Activated CD8-positive, alpha-beta T cell treated with anti-CD3 and anti-CD28 coated beads, Interleukin-2, amount 10 ng/mL, durations not matched to agents 7 days and 5 days (primary cell): Measurements from ENCODE around the gene CLTB. TPM values are rescaled to one million over a fixed set of nuclear protein-coding genes. Genes with fewer than 3 reads are reported as not detected.
"Not testable (repeated sequence)": the region's sequence is repeated elsewhere in the genome, so short reads cannot be mapped to it uniquely, and the experiment has no call there.

Experiments used
- ATAC-seq: fragments of 150-1000 bp; cut with Tn5 transposase; one replicate; pipeline ENCODE4 v1.10.0; 2021; ENCODE audit warnings: moderate library complexity
- CTCF ChIA-PET: fragments of 350-600 bp; sonication (Branson Sonifier 250); formaldehyde crosslinking; loops from one replicate; lab custom pipeline; 2021; ENCODE audit warnings: antibody characterized with exemption; lab: Charles Lee
- POLR2A ChIA-PET: fragments of 350-600 bp; sonication (Branson Sonifier 250); formaldehyde crosslinking; loops from one replicate; lab custom pipeline; 2021; ENCODE audit warnings: antibody characterized with exemption; lab: Charles Lee
- DNase-seq: peaks from one replicate; pipeline ENCODE4 v3.0.0-alpha.2; 2020
- H3K27ac Mint-ChIP-seq: one replicate; pipeline ENCODE4 v1.8.0; 2021; ENCODE audit warnings: mild to moderate bottlenecking, mixed read lengths
- H3K27me3 Mint-ChIP-seq: one replicate; pipeline ENCODE4 v1.8.0; 2021; ENCODE audit warnings: low read depth, mixed read lengths
- H3K36me3 Mint-ChIP-seq: one replicate; pipeline ENCODE4 v1.8.0; 2021; ENCODE audit warnings: low read depth, mixed read lengths
- H3K4me1 Mint-ChIP-seq: one replicate; pipeline ENCODE4 v1.8.0; 2021; ENCODE audit warnings: low read depth, mixed read lengths
- H3K4me3 Mint-ChIP-seq: one replicate; pipeline ENCODE4 v1.8.0; 2021; ENCODE audit warnings: mild to moderate bottlenecking, mixed read lengths
- H3K9me3 Mint-ChIP-seq: one replicate; pipeline ENCODE4 v1.8.0; 2022; ENCODE audit warnings: mixed read lengths; ENCODE audit not compliant: insufficient read depth
- total RNA-seq, 2 experiments: library from RNA; stranded (reverse); gene quantifications; one replicate each; pipeline ENCODE4 v1.2.3, GENCODE V29; 2021

CLTB gene
- total RNA-seq, 2 experiments from 2014 or later: 65.4 to 67.7 TPM

GRCh38 chr5:176446028-176446665 lies 29.8 kb upstream of the CLTB start:
- H3K27me3 Mint-ChIP-seq: peaks cover 12% of the 10 kb centered on the region
- H3K4me1 Mint-ChIP-seq: peaks cover 30% of the 10 kb centered on the region
- ATAC-seq: no peak
- no peak overlapping the region for H3K27ac Mint-ChIP-seq
- H3K9me3 Mint-ChIP-seq: no peaks in the 10 kb centered on the region
- peaks cover 15% of the 10 kb centered on the region for H3K36me3 Mint-ChIP-seq
- H3K4me3 Mint-ChIP-seq: peak overlapping the region; percentile 15
- CTCF ChIA-PET: interaction anchor here (0.7 to 4.5 kb wide), 5 partner anchors 15 to 96 kb away, joined by 3 to 35 read pairs (median 26); partner anchors contain the start of gene CLTB
- DNase-seq: no peak
- POLR2A ChIA-PET: interaction anchor here (0.6 to 3.1 kb wide), 3 partner anchors 9 to 87 kb away, joined by 3 to 15 read pairs (median 3); no protein-coding TSS in a partner anchor

GRCh38 chr5:176444742-176445141 lies 28.4 kb upstream of the CLTB start:
- ATAC-seq (no peak), DNase-seq (no peak)
- CTCF ChIA-PET: no interaction called here
- H3K4me1 Mint-ChIP-seq: peaks cover 21% of the 10 kb centered on the region
- H3K27me3 Mint-ChIP-seq: peaks cover 12% of the 10 kb centered on the region
- no peak overlapping the region for H3K4me3 Mint-ChIP-seq
- peaks cover 11% of the 10 kb centered on the region for H3K36me3 Mint-ChIP-seq
- H3K27ac Mint-ChIP-seq: no peak overlapping the region
- H3K9me3 Mint-ChIP-seq: no peaks in the 10 kb centered on the region
- POLR2A ChIA-PET: no interaction called here

- H3K9me3 Mint-ChIP-seq, POLR2A ChIA-PET, H3K36me3 Mint-ChIP-seq, H3K27me3 Mint-ChIP-seq, H3K4me1 Mint-ChIP-seq, DNase-seq, ATAC-seq, H3K4me3 Mint-ChIP-seq, CTCF ChIA-PET, H3K27ac Mint-ChIP-seq: not testable (repeated sequence)
Observed at GRCh38 chr5:176442911-176443310, 26.6 kb upstream of the CLTB start.

- no peak overlapping the region for H3K4me3 Mint-ChIP-seq
- POLR2A ChIA-PET: no interaction called here
- no peak overlapping the region for H3K27ac Mint-ChIP-seq
- ATAC-seq: no peak
- DNase-seq: no peak
- H3K4me1 Mint-ChIP-seq: peaks cover 7% of the 10 kb centered on the region
- H3K36me3 Mint-ChIP-seq: no peaks in the 10 kb centered on the region
- CTCF ChIA-PET: no interaction called here
- peaks cover 11% of the 10 kb centered on the region for H3K27me3 Mint-ChIP-seq
- H3K9me3 Mint-ChIP-seq: no peaks in the 10 kb centered on the region
Observed at GRCh38 chr5:176441921-176442323, 25.6 kb upstream of the CLTB start.

GRCh38 chr5:176440927-176441706 lies 24.8 kb upstream of the CLTB start:
- Mint-ChIP-seq H3K36me3 (no peaks in the 10 kb centered on the region), H3K27ac (no peak overlapping the region), H3K4me3 (no peak overlapping the region), H3K27me3 (peaks cover 11% of the 10 kb centered on the region), H3K4me1 (peaks cover 8% of the 10 kb centered on the region), H3K9me3 (no peaks in the 10 kb centered on the region)
- DNase-seq (no peak), ATAC-seq (no peak)
- ChIA-PET POLR2A (interaction anchor here (0.6 kb wide), 1 partner anchor 26 kb away, joined by 3 read pairs; no protein-coding TSS in a partner anchor), CTCF (interaction anchor here (1.6 kb wide), 1 partner anchor 97 kb away, joined by 3 read pairs; no protein-coding TSS in a partner anchor)

- Mint-ChIP-seq H3K27ac (no peak overlapping the region), H3K4me1 (peaks cover 8% of the 10 kb centered on the region), H3K9me3 (no peaks in the 10 kb centered on the region), H3K27me3 (peaks cover 13% of the 10 kb centered on the region), H3K36me3 (no peaks in the 10 kb centered on the region), H3K4me3 (no peak overlapping the region)
- CTCF ChIA-PET: interaction anchor here (1.6 to 3.9 kb wide), 2 partner anchors 9 to 99 kb away, joined by 3 to 24 read pairs; partner anchors contain the start of gene FAF2
- POLR2A ChIA-PET: no interaction called here
- no peak for ATAC-seq
- no peak for DNase-seq
Observed at GRCh38 chr5:176438959-176439757, 22.8 kb upstream of the CLTB start.

DNA sequence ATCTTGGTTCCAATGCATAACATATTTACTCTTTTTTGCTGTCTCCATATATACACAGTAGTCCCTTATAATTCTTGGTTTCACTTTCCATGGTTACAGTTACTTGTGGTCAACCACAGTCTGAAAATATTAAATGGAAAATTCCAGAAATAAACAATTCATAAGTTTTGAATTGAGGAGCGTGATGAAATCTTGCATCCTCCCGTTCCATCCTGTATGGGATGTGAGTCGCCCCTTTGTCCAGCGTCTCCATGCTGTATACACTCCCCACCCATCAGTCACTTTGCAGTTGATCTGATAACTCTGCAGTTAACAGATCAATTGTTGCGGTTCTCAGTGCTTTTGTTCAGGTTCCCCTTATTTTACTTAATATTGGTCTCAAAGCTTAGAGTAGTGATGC lies 20.3 kb upstream of the CLTB start:
- H3K27me3 Mint-ChIP-seq: peaks cover 4% of the 10 kb centered on the region
- peak overlapping the region; percentile 54 for H3K4me3 Mint-ChIP-seq
- ATAC-seq (peak; percentile 84), DNase-seq (no peak)
- peaks cover 8% of the 10 kb centered on the region for H3K4me1 Mint-ChIP-seq
- no peaks in the 10 kb centered on the region for H3K9me3 Mint-ChIP-seq
- CTCF ChIA-PET: interaction anchor here (1.0 to 3.9 kb wide), 3 partner anchors 12 to 105 kb away, joined by 4 to 24 read pairs (median 5); partner anchors contain the start of gene FAF2
- POLR2A ChIA-PET: interaction anchor here (0.6 to 1.3 kb wide), 2 partner anchors 10 to 11 kb away, joined by 3 to 4 read pairs; partner anchors contain the start of gene FAF2
- peaks cover 3% of the 10 kb centered on the region for H3K36me3 Mint-ChIP-seq
- peak overlapping the region; percentile 50 for H3K27ac Mint-ChIP-seq

DNA sequence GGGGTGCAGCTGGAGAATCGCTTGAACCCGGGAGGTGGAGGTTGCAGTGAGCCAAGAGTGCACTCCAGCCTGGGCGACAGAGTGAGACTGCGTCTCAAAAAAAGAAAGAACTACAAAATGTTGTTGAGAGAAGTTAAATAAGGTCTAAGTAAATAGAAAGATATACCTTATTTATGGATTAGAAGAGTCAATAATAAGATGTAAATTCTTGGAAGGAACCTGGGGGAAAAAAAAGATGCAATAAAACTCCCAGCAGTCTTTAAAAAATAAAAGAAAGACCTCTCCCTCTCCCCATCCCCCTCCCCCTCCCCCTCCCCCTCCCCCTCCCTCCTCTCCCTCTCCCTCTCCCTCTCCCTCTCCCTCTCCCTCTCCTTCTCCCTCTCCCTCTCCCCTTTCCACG lies 16.4 kb upstream of the CLTB start:
- Mint-ChIP-seq H3K27me3 (peaks cover 7% of the 10 kb centered on the region), H3K36me3 (peaks cover 3% of the 10 kb centered on the region), H3K4me1 (peaks cover 25% of the 10 kb centered on the region), H3K4me3 (no peak overlapping the region), H3K9me3 (no peaks in the 10 kb centered on the region), H3K27ac (peak overlapping the region; percentile 18)
- CTCF ChIA-PET: interaction anchor here (1.8 to 4.3 kb wide), 2 partner anchors 15 kb away, joined by 6 to 35 read pairs; partner anchors contain the start of gene FAF2
- ATAC-seq (no peak), DNase-seq (no peak)
- POLR2A ChIA-PET: no interaction called here

- Mint-ChIP-seq H3K27me3 (peaks cover 3% of the 10 kb centered on the region), H3K9me3 (peaks cover 8% of the 10 kb centered on the region), H3K4me1 (peaks cover 18% of the 10 kb centered on the region), H3K36me3 (peaks cover 3% of the 10 kb centered on the region), H3K4me3 (no peak overlapping the region), H3K27ac (peak overlapping the region; percentile 31)
- POLR2A ChIA-PET: interaction anchor here (0.6 to 1.1 kb wide), 2 partner anchors 9 to 18 kb away, joined by 3 read pairs; no protein-coding TSS in a partner anchor
- CTCF ChIA-PET: interaction anchor here (0.7 to 4.3 kb wide), 5 partner anchors 10 to 108 kb away, joined by 3 to 35 read pairs (median 3); partner anchors contain the start of gene FAF2
- ATAC-seq (peak; percentile 55), DNase-seq (no peak)
Observed at GRCh38 chr5:176429972-176430371, 13.6 kb upstream of the CLTB start.

DNA sequence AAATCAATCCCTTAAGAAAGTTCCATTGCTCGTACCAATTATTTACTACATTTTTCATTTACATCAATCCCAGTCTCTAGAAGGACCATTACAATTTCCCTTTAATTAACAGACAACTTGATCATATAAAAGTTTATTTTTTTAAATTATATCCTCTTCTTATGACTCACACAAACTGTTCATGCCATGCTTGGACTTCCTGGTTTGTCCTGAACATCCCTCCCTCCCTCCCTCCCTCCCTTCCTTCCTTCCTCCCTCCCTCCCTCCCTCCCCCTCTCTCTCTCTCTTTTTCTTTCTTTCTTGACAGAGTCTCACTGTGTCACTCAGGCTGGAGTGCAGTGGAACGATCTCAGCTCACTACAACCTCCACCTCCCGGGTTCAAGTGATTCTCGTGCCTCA lies 11.6 kb upstream of the CLTB start:
- Mint-ChIP-seq H3K9me3 (peaks cover 11% of the 10 kb centered on the region), H3K27me3 (peaks cover 7% of the 10 kb centered on the region), H3K27ac (no peak overlapping the region), H3K36me3 (peaks cover 3% of the 10 kb centered on the region), H3K4me3 (no peak overlapping the region), H3K4me1 (peaks cover 18% of the 10 kb centered on the region)
- DNase-seq (no peak), ATAC-seq (no peak)
- ChIA-PET POLR2A (no interaction called here), CTCF (interaction anchor here (1.6 kb wide), 1 partner anchor 20 kb away, joined by 8 read pairs; the partner anchor contains the start of gene FAF2)

DNA sequence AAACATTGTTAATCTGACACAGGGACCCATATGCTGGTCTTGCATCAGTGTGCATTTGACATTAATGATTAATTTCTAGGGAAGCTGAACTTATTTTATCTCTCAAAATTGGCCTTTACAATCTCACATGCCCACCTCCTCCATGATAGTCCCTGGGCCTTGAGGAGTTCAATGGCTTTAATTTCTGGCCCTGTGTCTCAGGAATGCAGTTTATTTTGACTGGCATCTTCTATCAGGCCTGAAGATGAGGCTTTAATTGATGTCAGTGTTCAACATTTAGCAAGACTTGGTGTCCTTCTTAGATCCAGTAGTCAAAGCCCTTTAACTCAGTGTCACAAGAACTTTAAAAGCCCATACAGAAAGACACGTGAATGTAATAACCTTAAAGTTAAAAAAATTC lies 10.5 kb upstream of the CLTB start:
- H3K9me3 Mint-ChIP-seq: peaks cover 11% of the 10 kb centered on the region
- ATAC-seq (no peak), DNase-seq (no peak)
- peaks cover 15% of the 10 kb centered on the region for H3K27me3 Mint-ChIP-seq
- no peak overlapping the region for H3K27ac Mint-ChIP-seq
- peaks cover under 1% of the 10 kb centered on the region for H3K36me3 Mint-ChIP-seq
- CTCF ChIA-PET: interaction anchor here (1.3 to 1.6 kb wide), 2 partner anchors 9 to 21 kb away, joined by 3 to 8 read pairs; partner anchors contain the start of gene FAF2
- POLR2A ChIA-PET: no interaction called here
- H3K4me1 Mint-ChIP-seq: peaks cover 18% of the 10 kb centered on the region
- no peak overlapping the region for H3K4me3 Mint-ChIP-seq
